Stimulated activated CD4-positive, alpha-beta T cell treated with anti-CD3 and anti-CD28 coated beads, TNF-alpha, amount 100 ng/mL, for 1 hour (primary cell): ENCODE data around the gene PRDM16.
"Not testable (repeated sequence)": the region's sequence is repeated elsewhere in the genome, so short reads cannot be mapped to it uniquely, and the experiment has no call there.

ENCODE experiments used
- DNase-seq, 3 donors: peaks; one replicate each; pipeline ENCODE4 v3.0.0-alpha.2; 2020; ENCODE audit warnings: low read depth in 3 of 3, low spot score in 1 of 3

Gene PRDM16

DNA sequence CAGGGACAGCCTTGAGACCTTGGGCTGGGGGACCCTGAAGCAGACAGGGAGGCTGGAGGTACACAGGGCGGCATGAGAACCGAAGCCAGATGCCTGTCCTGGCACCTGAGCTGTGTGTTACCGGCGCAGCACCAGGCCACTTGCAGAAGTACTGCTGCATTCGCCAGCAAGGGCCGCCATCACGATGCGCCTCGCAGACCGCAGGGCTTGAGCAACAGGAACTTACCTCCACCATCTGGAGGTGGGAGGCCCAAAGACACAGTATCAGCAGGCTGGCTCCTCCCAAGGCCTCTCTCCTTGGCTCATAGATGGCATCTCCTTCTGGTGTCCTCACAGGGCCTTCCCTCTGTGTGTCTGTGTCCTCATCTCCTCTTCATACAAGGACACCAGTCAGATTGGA, 90.1 kb downstream of the PRDM16 start:
- no peak for DNase-seq

DNA sequence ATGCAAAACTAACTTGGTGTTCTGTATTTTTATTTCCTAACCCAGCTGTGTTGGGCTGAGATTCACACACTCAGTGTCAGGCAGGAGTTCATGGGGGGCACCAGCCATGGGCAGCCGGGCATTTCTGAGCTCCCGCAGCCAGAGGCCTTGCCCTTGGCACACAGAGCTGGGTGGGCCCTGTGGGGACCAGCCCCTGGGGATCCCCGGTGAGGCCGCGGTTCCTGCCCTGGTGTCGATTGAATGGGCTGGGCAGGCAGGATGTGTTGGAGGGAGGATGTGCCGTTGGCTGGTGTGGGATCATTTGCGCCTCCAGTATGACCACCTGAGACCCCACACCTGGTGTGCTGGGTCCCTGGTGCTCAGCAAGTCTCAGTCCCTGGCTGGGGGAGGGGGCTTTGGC, 91.0 kb downstream of the PRDM16 start:
- DNase-seq = no peak

DNA sequence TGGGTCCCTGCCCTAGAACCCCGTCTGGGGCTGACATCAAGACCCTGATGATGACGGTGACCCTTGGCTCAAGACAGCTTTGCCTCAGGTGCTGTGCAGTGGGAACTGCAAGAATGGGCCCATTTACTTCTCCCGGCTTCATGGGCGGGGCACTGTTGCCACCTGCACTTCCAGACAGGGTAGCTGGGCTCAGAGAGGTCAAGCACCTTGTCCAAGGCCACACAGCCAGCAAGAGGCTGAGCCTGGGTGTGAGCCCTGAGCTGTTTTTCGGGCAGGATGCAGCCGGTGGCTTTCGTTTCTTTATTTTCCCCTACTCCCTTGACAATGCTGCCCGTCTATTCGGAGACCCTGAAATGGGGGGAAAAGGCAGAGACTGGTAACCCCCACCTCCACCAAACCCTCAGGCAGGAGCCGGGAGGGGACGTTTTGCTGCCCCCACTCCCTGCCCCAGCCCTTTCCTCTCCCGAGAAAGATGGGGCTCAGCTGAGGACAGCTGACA, 91.7 kb downstream of the PRDM16 start:
- no peak for DNase-seq

DNA sequence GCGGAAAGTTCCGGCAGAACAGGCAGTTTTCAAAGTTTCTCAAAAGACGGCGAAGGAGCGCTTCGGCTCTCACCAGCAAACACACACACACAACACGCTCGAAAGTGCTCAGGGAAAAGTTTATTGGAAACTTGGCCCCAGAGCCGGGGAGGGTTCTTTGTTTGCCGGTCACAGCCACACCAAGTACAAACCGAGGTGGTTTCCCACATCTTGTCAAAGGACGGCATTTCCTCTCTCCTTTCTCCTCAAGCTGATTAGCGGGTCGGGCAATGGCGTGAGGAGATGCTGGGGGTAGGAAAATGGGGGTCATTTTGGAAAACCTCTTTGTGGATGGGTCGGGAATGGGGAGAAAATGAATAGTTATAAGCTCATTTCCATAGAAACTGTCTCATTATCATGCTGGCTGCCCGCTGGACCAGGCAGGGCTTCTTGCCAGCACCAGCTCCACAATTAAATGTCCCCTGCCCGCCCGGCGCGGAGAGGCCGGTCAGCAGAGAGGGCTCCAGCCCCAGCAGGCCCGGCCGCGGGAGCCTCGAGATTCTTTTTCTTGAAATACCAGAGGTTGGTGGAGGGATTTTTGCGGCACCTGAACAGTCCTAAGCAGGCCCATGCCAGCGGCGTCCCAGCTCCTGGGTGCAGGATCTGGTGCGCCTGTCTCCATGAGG, 92.3 kb downstream of the PRDM16 start:
- DNase-seq = no peak

DNA sequence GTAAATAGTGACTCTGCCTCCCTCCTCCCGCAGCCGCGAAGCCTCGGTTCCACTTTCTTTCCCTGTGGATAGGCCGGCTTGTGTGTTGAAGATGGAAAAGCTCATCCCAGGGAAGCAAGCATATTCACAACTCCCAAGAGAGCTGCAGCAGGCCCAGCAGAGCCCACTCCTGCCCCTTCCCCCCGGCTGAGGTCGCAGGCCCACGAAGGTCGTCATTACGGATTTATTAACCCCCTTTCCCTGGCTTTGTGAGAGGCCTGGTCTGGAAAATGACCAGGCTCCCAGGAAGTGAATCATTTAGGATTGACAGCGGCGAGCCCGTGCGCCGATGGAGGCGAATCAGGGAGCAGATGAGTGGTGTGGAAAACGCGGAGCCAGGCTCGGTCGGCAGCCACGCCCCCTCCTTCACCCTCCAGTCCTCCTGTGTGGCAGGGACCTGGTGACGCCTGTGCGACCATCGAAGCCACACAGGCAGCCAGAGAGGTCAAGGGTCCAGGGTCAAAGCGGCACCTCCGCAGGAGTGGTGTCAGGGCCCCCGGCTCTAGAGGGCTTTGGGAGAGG, 93.4 kb downstream of the PRDM16 start:
- DNase-seq = no peak

DNA sequence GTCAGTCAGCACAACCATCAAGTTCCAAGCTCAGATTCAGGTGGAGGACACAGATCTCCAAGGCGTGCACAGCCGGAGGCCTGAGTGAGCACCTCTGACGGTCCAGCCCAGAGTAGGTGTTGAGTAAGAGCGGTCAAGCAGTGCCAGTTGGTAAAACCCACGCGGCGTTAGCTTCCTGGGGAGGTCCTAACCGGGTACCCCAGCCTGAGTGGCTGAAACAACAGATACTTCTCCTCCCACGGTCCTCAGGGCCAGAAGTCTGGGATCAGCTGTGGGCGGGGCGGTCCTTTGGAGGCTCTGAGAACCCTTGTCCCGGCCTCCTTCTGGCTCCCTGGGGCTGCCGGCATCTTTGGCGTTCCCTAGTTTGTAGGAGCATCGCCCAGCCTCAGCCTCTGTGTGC, 94.4 kb downstream of the PRDM16 start:
- no peak for DNase-seq

DNA sequence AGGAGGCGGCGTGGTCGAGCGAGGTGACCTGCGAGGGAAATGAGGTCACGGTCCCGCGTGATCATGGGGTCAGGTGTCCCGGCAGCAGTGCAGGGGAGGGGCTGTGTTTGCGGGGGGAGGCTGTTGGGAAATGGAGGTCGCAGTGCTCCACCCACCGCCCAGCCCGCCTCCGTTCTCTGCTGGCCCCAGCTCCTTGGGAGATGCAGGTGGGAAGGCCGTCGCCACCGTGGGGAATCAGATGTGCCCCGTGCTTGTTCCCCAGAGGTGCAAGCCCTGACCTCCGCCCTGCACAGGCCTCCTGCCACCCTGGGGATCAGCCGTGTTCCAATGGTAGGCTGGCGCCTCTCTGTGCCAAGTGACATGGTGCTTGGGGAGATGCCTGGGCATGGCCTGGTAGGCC, 95.7 kb downstream of the PRDM16 start:
- DNase-seq = no peak

DNA sequence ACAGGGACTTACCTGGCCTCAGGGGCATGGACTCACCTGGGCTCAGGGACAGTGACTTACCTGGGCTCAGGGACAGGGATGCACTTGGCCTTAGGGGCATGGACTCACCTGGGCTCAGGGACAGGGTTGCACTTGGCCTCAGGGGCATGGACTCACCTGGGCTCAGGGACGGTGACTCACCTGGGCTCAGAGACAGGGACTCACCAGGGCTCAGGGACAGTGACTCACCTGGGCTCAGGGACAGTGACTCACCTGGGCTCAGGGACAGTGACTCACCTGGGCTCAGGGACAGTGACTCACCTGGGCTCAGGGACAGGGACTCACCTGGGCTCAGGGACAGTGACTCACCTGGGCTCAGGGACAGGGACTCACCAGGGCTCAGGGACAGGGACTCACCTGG, 96.2 kb downstream of the PRDM16 start:
- not testable (repeated sequence) for DNase-seq

DNA sequence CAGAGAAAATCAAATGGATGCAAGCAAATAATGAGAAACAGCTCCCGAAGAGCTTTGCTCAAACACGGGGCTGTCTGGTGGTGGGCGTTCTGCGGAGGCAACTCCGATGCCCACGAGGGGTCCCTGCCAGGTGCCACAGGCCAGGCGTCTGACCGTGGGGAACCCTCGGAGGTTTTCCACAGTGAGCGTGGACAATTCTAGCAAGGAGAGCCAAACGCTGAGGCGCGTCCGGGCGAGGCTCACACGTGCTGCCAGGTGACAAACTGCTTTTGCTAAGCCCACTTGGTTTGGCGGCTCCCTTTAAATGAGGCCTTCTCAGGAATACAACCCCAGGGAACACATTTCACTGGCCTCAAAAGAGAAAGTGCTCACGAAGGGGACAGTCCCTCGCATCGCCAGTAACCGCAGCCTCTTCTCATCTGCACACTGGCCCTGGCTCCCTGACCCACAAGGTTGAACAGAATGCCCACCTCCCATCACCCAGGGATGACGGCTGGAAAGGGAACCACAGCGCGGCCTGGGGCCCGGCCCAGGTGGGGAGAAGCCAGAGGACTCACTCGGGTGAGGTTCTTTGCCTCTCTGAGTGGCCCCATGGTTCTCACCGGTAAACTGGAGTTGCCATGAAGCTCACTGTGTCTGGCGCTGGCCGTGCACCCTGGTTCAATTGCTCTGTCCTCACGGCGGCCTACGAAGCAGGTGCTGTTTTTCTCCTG, 97.4 kb downstream of the PRDM16 start:
- DNase-seq = no peak

DNA sequence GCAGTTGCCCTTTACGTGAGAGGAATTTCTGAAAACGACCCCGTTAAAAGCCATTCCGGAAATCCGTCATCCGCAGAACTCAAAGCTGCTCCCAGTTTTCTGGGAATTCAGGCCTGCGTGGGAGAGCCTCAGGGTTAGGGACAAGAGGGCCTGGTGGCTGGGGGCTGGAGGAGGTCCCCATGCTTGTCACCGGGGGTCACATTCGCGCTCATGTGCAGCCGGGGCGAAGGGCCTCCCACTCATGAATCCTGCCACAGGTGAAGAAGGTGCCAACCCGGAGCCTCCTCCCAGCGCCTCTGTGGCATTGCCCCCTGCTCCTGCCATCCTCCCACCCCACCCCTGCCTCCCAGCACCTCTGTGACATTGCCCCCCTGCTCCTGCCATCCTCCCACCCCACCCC, 98.3 kb downstream of the PRDM16 start:
- DNase-seq = no peak

DNA sequence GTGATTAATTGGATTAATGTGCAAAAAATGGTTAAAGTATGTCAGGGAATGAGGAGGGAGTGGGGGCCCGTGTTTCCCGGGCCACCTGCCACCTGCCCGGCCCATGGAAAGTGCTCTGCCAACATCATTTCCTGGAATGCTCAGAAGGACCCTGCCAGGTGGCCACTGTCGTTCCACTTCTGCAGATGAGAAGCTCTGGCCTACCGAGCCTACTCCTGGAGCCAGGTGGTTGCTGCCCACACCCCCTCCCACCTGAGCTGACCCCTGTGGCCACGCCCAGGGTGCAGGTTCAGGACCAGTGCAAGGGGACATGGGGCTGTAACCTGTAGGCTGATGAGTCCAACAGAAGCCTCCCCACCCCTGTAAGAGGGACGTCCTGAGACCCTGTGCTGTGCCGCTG, 99.7 kb downstream of the PRDM16 start:
- no peak for DNase-seq

DNA sequence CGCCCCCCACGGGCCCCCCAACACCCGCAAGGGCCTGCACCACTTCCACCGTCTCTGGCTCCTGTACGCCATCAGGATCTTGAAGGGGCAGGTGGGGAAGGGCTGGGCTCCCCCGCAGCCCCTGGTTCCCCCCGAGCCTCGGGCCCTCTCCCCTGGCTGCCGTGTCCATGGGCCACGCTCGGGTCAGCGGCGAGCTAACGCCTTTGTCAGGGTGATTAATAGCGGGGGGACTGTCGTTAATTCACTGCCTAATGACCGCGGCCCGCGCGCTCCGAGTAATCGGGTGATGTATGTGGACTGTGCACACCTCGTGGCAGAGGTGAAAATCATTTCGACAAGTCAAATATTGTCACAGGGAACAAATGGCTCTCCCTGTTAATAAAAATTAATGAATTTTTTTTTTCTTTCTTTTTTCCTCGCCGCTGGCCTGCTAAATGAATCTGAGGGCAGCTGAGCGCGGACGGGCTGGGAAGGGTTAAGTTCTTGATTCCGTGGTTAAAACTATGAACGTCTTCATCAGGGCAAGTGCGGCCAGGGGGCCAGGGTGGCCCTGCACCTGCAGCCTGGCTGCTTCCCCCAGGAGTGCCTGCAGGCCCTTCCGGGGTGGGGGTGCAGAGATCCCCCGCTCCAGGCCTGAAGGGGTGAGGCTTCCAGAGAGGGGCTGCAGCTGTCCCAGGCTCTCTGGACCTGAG, 100.8 kb downstream of the PRDM16 start:
- no peak for DNase-seq

DNA sequence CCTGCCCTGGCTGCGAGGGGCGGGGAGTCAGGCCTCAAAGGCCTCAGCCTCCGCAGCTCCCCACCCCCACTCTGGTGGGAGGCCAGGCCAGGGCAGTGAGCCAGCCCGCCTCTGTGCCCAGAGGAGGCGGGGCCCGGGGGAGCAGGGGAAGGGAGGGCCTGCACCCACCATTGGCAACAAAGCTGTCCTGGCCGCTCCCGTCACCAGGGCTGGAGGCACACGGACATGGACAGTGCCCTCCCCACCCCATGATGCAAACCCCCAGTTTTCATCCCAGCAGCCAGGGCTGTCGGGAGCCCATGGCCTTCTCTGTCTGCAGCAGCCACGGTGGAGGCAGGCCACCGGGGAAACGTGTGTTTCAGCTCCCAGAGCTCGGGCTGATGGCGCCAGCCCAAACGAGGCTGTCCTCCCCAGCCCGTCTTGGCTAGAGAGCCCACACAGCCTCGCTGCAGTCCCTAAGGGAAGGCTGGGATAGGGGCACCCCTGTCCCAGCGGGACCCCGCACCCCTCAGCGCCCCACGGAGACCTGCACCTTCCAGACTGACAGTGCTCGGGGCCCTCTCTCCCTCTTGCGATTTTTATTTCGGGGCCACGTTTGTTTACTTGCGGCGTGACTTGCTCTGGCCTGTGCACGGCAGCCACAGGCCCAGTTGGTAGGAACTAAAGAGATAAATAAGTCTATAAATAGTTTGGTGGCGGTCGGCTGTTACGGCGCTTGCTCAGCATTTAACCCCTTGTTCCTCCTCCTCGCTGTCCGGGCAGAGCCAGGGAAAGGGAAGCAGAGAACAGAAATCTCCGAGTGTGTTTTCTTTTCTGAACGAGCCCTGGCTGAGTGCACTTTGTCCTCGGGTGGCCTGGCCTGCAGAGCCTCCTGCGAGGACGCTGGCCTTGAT, 101.8 kb downstream of the PRDM16 start:
- DNase-seq = no peak

DNA sequence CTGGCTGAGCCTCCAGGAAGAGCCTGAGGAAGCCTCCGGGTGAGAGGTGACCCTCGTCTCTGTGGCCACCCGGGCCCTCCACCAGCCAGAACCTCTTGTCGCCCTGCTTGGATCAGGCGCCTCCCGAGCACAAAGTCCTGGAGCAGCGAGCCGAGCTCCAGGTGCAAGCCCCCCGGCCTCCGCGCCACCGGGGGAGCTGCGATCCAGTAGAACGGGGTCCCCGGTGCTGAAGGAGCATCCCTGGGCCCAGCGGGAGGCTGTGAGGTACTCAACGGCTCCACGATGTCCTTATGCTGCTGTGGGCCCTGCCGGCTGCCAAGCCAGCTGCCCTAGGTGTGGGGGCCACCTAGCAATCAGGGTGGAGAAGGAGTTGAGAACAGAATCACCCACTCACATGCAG, 102.8 kb downstream of the PRDM16 start:
- no peak for DNase-seq

DNA sequence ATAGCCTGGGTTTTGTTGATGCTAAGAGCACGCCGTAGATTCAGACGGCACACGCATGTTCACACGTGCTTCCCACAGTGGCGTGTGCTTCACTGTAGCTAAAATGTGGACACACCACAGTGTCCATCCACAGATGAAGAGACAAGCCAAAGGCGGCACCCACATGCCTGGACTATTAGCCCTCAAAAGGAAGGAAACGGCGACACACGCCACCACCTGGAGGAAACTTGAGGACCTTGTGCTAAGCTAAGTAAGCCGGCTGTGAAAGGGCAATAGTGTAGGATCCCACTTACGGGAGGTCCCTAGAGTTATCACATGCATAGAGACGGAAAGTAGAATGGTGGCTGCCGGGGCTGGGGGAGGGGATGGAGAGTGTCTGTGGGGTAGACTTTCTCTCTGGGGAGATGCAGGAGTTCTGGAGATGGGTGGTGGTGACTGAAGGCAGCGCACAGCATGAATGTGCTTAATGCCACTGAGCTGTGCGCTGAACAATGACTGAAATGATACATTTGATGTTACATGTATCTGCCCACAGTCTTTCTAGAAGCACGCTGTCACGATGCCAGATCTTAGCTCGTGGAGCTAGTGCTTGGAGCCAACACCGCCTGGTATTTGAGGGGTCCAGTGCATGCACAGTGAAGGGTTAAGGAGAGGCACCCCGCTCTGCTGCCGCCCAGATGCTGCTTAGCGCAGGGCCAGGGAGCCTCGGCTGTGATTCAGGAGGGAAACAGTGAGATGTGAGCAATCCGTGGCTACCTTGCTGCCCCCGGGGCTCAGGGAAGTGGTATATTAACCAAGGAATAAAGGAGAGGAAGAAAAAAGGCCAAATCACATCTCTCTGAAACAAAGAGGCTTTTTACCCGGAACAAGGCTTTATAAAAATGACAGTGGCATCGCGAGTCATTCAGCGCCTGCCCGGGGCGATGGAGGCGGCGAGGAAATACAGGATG, 103.7 kb downstream of the PRDM16 start:
- DNase-seq = no peak

DNA sequence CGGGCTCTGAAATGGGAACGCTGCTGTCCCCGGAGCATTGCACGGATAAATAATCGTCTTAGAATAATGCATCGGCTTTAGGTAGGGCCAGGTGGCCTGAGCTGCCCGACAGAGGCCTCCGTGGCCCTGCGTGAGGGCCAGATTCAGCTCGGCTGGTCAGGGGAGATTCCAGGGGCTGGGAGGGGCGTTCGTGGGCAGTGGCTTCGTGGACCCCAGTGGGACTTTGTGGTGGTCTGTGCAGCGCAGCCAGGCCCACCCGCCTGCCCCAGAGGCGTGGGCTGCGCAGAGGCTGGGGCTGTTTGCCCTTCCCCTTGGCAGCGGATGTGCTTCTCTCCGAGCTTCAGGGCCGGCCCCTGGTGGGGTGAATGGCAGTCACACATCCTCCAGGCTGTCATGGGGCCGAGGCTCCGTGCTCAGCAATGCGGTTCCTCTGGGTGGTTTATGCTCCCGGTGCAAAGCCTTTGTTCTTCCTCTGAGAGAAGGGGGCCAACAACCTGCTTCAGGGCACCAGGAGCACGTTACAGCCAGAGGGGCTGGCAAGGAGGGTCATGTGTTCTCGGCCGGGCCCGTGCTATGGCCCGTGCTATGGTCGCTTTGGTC, 104.5 kb downstream of the PRDM16 start:
- no peak for DNase-seq

DNA sequence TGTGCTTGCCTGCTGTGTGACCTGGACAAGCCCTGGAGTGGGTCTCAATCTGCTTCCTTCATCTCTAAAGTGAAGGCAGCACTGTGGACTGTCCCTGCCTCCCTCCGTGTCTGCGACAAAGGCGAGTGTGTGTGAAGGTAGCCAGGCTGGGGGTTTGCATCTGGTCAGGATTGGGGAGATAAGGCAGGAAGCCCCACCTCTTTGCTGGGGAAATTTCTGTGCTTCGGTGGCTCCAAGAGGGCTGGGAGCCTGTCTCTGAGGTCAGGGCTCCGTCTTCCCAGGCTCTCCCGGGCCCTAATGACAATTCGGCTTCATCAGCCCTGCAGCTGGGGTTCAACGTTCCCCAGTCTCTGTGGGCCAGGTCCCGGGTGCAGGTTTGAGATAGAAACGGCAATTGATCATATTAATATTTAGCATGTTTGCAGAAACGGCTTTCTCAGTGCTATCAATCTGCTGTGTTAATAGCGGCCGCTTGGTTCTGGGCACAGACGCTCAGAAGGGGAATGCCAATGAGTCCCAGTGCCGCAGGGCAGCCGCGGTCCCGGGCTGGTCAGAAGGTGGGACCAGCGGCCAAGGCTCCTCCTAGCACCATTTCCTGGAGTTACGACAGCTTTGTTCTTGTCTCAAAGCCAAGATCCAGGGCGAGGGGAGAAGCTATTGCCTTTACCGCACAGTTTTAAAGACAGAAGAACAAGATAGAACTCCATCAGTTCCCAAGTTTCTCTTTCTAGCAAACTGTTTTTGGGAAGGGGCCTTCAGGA, 105.7 kb downstream of the PRDM16 start:
- DNase-seq = no peak

DNA sequence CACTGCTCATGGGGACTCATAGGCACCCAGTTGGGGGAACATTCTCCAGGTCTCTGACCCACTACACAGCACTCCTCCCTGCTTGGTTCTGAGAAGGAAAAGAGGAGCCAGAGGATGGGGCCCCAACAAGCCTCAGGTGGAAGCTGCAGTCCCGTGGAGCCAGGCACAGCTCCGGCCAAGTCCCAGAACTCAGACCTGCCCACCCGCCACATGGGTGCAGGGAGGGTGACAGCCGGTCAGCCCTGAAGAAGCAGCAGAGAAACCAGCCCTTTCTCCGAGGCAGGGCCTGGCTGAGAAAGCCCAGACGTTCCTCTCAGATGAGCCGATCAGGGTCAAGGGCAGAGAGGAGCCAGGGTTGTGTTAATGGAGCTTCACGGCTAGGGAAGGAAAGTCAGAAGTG, 106.5 kb downstream of the PRDM16 start:
- no peak for DNase-seq

DNA sequence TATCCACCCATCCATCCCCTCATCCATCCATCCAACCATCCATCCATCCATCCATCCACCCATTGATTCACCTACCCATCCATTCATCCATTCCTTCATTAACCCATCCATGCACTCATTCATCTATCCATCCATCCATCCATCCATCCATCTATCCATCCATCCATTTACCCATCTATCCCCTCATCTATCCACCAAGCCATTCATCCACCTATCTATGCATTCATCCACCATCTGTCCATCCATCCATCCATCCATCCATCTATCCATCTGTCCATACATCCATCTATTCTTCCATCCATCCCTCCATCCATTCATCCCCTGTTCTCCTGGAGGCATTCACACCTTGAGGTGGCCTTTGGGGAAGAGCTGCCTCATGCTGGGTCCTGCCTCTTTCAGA, 107.0 kb downstream of the PRDM16 start:
- no peak for DNase-seq
